GM12878 (cell line): ENCODE data around the gene PFKP. TPM values are rescaled to one million over a fixed set of nuclear protein-coding genes. Genes with fewer than 3 reads are reported as not detected.

Experiments used
- BACH1 ChIP-seq: fragments of 450-650 bp; IDR thresholded peaks from 2 replicates; pipeline ENCODE4 v1.6.1; 2017; ENCODE audit warnings: mild to moderate bottlenecking, borderline replicate concordance
- BRCA1 ChIP-seq: IDR thresholded peaks from 2 replicates; pipeline ENCODE4 v1.6.1; 2011; ENCODE audit warnings: low read depth, low read length, improper control_type of control experiment
- GABPA ChIP-seq: IDR thresholded peaks from 2 replicates; pipeline ENCODE4 v1.6.1; 2014; ENCODE audit warnings: antibody characterized with exemption, low read depth, mild to moderate bottlenecking, inconsistent platforms
- MTA2 ChIP-seq: fragments of 450-650 bp; IDR thresholded peaks from 2 replicates; pipeline ENCODE4 v1.6.1; 2016; ENCODE audit warnings: low read depth, mild to moderate bottlenecking, moderate library complexity
- PAX8 ChIP-seq: fragments of 450-650 bp; IDR thresholded peaks from 2 replicates; pipeline ENCODE4 v1.6.1; 2017; ENCODE audit warnings: mild to moderate bottlenecking, moderate library complexity
- RFX5 ChIP-seq: IDR thresholded peaks from 2 replicates; pipeline ENCODE4 v1.6.1; 2011; ENCODE audit warnings: low read depth, low read length, improper control_type of control experiment
- SP1 ChIP-seq: IDR thresholded peaks from one replicate; pipeline ENCODE4 v1.6.1; 2011; ENCODE audit warnings: low read depth, low read length
- SPI1 ChIP-seq: IDR thresholded peaks from 2 replicates; pipeline ENCODE4 v1.6.1; 2011; ENCODE audit warnings: low read depth, mild to moderate bottlenecking, low read length, moderate library complexity, borderline replicate concordance; ENCODE audit not compliant: insufficient read depth
- TCF12 ChIP-seq: IDR thresholded peaks from 2 replicates; pipeline ENCODE4 v1.6.1; 2011; ENCODE audit warnings: low read depth, mild to moderate bottlenecking, low read length
- USF2 ChIP-seq: IDR thresholded peaks from 2 replicates; pipeline ENCODE4 v1.6.1; 2011; ENCODE audit warnings: low read depth, low read length, improper control_type of control experiment, borderline replicate concordance
- ZNF207 ChIP-seq: fragments of 450-650 bp; IDR thresholded peaks from 2 replicates; pipeline ENCODE4 v1.6.1; 2014; ENCODE audit warnings: antibody characterized with exemption, mild to moderate bottlenecking, borderline replicate concordance
- ZSCAN29 ChIP-seq: fragments of 450-650 bp; IDR thresholded peaks from 2 replicates; pipeline ENCODE4 v1.6.1; 2017; ENCODE audit warnings: mild to moderate bottlenecking, moderate library complexity
- ZZZ3 ChIP-seq: IDR thresholded peaks from 2 replicates; pipeline ENCODE4 v1.6.1; 2011; ENCODE audit warnings: low read depth; ENCODE audit not compliant: control insufficient read depth, insufficient read length
- polyA plus RNA-seq, 11 experiments: library from polyadenylated mRNA; depleted of rRNA in 4 of 11; unstranded in 6 of 11; stranded (reverse) in 5 of 11; fragments of >200 nt; fragmentation: Nextera tagmentation in 4 of 11; fragmentation: Illumina TruSeq in 1 of 11; extraction: Ambion mirVana in 4 of 11; extraction: Trizol in 1 of 11; gene quantifications; 1 replicate in 1 of 11; 2 replicates in 10 of 11; pipeline versions ENCODE4 v1.2.1 to v1.2.3, GENCODE V29; 2011 to 2016; ENCODE audit warnings: inconsistent platforms in 2 of 11, missing spikeins in 2 of 11, low read depth in 1 of 11
- total RNA-seq, 4 experiments: library from RNA; depleted of rRNA in 3 of 4; stranded (reverse); fragments of >200 nt in 3 of 4; fragmentation: Illumina TruSeq in 1 of 4; extraction: Trizol in 1 of 4; gene quantifications; 2 replicates each; pipeline versions ENCODE4 v1.2.1 to v1.2.3, GENCODE V29; 2013 to 2021
- TF ChIP-seq, protein P1 (sequence below): fragments of 450-650 bp; IDR thresholded peaks from 2 replicates; pipeline ENCODE4 v1.6.1; 2017; ENCODE audit warnings: mild to moderate bottlenecking, moderate library complexity

Gene PFKP
- total and polyA plus RNA-seq, 10 of the 15 experiments (the other 5 are each of a cell fraction or from before 2014, with no cell fraction given): 27.0 to 145 (median 95.7) TPM

- TF ChIP-seq, protein P1, sequence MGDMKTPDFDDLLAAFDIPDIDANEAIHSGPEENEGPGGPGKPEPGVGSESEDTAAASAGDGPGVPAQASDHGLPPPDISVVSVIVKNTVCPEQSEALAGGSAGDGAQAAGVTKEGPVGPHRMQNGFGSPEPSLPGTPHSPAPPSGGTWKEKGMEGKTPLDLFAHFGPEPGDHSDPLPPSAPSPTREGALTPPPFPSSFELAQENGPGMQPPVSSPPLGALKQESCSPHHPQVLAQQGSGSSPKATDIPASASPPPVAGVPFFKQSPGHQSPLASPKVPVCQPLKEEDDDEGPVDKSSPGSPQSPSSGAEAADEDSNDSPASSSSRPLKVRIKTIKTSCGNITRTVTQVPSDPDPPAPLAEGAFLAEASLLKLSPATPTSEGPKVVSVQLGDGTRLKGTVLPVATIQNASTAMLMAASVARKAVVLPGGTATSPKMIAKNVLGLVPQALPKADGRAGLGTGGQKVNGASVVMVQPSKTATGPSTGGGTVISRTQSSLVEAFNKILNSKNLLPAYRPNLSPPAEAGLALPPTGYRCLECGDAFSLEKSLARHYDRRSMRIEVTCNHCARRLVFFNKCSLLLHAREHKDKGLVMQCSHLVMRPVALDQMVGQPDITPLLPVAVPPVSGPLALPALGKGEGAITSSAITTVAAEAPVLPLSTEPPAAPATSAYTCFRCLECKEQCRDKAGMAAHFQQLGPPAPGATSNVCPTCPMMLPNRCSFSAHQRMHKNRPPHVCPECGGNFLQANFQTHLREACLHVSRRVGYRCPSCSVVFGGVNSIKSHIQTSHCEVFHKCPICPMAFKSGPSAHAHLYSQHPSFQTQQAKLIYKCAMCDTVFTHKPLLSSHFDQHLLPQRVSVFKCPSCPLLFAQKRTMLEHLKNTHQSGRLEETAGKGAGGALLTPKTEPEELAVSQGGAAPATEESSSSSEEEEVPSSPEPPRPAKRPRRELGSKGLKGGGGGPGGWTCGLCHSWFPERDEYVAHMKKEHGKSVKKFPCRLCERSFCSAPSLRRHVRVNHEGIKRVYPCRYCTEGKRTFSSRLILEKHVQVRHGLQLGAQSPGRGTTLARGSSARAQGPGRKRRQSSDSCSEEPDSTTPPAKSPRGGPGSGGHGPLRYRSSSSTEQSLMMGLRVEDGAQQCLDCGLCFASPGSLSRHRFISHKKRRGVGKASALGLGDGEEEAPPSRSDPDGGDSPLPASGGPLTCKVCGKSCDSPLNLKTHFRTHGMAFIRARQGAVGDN: no peak
- TF ChIP-seq SPI1 (no peak), RFX5 (no peak), GABPA (no peak), TCF12 (no peak), ZSCAN29 (no peak), BACH1 (no peak), PAX8 (no peak), BRCA1 (no peak), ZZZ3 (no peak), MTA2 (no peak), USF2 (no peak), SP1 (no peak), ZNF207 (no peak)
Measured at GRCh38 chr10:3143791-3144434, 76.6 kb downstream of the PFKP start (continued).
